Iris pigment epithelial cell (primary cell): ENCODE data around the gene PAM16.

Experiments used
- DNase-seq: peaks from one replicate; pipeline ENCODE4 v3.0.0-alpha.2; 2011; ENCODE audit warnings: low read depth

Gene PAM16

DNA sequence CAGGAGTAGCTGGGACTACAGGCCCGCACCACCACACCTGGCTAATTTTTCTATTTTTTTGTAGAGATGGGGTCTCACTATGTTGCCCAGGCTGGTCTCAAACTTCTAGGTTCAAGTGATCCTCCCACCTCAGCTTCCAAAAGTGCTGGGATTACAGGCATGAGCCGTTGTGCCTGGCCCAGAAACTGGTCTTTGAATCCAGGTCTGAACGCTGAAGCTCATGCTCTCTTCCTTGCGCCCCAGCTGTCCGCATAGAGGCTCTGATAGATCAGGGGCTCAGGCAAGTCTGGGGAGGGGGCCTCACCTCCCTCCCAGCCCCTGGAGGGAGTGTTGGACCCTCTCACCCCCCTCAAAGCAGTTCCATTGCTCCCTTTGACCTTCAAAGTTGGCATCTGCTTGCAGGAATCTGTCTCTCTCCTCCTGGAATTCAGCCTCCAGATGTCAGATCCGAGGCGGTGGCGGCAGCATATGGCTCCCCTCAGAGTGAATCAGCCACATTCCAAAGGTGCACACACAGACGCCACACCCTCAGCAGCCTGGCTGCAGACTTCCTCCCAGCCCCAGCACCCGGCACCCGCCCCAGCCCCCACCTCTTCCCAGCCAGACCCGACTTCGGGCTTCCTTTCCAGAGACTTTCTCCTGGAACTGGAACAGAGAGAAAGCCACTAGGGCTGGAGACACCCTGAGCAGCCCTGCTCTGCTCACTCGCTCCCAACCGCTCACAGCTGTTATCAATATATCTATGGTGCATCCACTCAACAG is 52.2 kb downstream of the PAM16 start:
- peak; percentile 90 for DNase-seq

DNA sequence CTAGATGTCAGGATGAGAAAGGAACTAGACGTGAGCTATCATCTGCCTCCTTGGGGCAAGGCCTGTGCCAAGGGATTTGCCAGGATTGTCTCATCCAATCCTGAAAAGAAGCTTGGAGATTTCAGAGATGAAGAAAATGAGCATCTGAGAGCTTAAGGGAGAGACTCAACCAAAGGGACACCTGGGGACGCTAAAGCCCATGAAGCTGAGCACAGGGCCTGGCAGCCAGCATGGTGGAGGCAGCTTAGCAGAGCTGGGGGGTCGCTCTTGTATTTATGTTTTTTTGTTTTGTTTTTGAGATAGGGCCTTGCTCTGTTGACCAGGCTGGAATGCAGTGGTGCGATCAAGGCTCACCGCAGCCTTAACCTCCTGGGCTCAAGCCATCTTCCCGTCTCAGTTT is 53.6 kb downstream of the PAM16 start:
- no peak for DNase-seq

DNA sequence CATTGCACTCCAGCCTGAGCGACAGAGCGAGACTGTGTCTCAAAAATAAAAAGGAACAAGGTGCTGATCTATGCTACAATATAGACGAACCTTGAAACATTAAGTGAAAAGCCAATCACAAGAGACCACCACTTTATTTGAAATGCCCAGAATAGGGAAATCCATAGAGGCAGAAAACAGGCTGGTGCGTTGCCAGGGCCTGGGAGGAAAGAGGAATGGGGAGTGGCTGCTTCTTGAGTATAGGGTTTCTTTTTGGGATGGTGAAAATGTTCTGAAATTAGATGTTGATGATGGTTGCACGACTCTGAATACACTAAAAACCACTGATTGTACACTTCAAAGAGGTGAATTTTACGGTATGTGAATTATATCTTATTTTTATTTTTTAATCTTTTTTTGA is 55.5 kb downstream of the PAM16 start:
- no peak for DNase-seq

DNA sequence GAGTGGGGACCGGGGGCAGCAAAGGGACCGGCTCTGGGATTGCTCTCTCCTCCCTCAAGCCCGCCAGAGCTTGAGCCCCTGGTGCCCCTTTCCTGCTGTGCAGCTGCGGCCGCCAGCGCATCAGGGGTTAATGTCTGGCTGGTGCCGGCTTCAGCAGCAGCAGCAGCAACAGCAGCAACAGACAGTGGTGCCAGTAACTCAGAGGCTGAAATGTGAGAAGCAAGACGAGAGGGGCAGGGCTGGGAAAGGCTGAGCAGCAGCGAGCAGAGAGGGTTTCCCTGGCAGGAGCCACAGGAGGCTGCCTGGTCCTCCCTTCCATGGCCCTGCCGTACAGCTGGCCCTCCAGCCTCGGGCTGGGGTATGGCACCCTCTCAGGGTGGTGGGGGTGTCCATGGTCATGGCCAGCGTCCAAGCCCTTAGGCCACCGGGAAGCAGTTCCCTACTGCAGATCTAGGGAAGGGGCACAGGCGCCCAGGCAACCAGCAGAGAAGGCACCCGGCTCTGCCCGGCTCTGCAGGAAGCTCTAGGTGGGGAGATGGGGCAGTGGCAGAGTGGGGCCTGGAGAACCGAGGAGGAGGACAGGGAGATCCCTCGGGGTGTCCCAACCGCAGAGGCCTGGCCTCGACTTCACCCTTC is 57.2 kb downstream of the PAM16 start:
- peak; percentile 87 for DNase-seq

DNA sequence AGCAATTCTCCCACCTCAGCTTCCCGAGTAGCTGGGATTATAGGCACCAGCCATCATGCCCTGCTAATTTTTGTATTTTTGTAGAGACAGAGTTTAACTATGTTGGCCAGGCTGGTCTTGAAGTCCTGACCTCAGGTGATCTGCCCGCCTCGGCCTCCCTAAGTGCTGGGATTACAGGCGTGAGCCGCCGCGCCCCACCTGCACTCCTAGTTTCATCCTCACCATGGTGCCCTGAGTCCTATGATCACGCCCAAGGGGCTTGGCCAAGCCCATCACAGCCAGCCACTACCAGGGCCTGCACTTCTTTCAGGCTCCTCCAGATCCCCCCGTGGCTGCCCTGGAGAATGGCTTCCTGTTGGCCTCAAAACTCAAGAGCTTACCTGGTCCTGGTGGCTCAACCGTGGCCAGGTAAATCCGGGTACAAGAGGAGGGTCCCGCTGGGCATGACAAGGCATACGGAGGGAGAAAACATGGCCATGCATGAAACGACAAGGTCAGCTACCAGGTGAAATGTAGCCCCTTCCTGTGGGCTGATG is 57.9 kb downstream of the PAM16 start:
- no peak for DNase-seq

DNA sequence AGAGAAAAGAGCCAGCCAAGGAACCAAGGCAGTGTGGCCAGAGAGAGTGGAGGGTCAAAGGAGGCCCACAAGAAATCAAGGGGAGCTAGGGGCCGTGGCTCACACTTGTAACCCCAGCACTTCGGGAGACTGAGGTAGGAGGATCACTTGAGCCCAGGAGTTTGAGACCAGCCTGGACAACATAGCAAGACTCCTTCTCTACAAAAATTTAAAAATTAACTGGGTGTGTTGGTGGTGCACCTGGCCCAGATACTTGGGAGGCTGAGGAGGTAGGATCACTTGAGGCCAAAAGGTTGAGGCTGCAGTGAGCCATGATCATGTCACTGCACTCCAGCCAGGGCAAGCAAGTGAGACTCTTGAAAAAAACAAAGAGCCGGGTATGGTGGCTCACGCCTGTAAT is 59.4 kb downstream of the PAM16 start:
- no peak for DNase-seq
